ENCODE results near the gene MAVS. TPM values are rescaled to one million over a fixed set of nuclear protein-coding genes. Genes with fewer than 3 reads are reported as not detected.

The MAVS gene
- total and polyA plus RNA-seq, 9 of the 15 experiments (the other 6 are each of a cell fraction or from before 2014, with no cell fraction given), result 1.6 to 22.0 (median 11.3) TPM

DNA sequence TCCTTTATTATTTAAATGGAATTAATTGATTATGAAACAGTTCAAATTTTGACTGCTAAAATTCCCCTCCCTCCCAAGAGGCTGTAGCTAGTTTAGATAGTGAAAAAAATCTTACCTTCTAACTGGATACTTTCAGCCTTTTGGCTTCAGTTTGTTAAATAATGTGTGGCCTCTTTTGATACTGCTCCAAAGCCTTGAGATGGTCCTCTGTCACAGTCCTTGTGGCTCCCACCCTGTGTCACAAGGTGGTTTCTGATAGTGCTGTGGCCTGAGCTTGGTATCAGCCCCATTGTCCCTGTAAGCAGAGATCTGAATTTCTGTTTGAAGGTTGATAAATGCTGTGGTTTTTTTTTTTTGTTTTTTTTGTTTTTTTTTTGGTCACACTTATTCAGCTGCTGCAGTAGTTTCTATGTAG, 63.3 kb downstream of the MAVS start (continued):
- TF ChIP-seq, protein P1, sequence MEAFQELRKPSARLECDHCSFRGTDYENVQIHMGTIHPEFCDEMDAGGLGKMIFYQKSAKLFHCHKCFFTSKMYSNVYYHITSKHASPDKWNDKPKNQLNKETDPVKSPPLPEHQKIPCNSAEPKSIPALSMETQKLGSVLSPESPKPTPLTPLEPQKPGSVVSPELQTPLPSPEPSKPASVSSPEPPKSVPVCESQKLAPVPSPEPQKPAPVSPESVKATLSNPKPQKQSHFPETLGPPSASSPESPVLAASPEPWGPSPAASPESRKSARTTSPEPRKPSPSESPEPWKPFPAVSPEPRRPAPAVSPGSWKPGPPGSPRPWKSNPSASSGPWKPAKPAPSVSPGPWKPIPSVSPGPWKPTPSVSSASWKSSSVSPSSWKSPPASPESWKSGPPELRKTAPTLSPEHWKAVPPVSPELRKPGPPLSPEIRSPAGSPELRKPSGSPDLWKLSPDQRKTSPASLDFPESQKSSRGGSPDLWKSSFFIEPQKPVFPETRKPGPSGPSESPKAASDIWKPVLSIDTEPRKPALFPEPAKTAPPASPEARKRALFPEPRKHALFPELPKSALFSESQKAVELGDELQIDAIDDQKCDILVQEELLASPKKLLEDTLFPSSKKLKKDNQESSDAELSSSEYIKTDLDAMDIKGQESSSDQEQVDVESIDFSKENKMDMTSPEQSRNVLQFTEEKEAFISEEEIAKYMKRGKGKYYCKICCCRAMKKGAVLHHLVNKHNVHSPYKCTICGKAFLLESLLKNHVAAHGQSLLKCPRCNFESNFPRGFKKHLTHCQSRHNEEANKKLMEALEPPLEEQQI (IDR thresholded peaks at IDR 0.05), result peak; percentile 56; the same call in 1 of the 2 replicates
- TF ChIP-seq ILF3 (IDR thresholded peaks at IDR 0.05; ENCODE audit: borderline replicate concordance), result no peak
- no peak for TF ChIP-seq ZC3H8 (IDR thresholded peaks at IDR 0.05)
- TF ChIP-seq, protein P2, sequence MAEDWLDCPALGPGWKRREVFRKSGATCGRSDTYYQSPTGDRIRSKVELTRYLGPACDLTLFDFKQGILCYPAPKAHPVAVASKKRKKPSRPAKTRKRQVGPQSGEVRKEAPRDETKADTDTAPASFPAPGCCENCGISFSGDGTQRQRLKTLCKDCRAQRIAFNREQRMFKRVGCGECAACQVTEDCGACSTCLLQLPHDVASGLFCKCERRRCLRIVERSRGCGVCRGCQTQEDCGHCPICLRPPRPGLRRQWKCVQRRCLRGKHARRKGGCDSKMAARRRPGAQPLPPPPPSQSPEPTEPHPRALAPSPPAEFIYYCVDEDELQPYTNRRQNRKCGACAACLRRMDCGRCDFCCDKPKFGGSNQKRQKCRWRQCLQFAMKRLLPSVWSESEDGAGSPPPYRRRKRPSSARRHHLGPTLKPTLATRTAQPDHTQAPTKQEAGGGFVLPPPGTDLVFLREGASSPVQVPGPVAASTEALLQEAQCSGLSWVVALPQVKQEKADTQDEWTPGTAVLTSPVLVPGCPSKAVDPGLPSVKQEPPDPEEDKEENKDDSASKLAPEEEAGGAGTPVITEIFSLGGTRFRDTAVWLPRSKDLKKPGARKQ (CRISPR knock-in tag; IDR thresholded peaks at IDR 0.05), result no peak
- TF ChIP-seq ZBTB17 (CRISPR knock-in tag; IDR thresholded peaks at IDR 0.05), result no peak
- TF ChIP-seq POLR2A (conservative IDR thresholded peaks at IDR 0.05), result no peak
- TF ChIP-seq EP400 (IDR thresholded peaks at IDR 0.05), result 0 out of 2 replicates have a peak, but pooled peaks have one; percentile 14
- TF ChIP-seq RBM17 (IDR thresholded peaks at IDR 0.05; ENCODE audit: borderline replicate concordance, low read depth, low read length), result no peak
- TF ChIP-seq SMAD3 (CRISPR knock-in tag; conservative IDR thresholded peaks at IDR 0.05), result no peak
- TF ChIP-seq, protein P3, sequence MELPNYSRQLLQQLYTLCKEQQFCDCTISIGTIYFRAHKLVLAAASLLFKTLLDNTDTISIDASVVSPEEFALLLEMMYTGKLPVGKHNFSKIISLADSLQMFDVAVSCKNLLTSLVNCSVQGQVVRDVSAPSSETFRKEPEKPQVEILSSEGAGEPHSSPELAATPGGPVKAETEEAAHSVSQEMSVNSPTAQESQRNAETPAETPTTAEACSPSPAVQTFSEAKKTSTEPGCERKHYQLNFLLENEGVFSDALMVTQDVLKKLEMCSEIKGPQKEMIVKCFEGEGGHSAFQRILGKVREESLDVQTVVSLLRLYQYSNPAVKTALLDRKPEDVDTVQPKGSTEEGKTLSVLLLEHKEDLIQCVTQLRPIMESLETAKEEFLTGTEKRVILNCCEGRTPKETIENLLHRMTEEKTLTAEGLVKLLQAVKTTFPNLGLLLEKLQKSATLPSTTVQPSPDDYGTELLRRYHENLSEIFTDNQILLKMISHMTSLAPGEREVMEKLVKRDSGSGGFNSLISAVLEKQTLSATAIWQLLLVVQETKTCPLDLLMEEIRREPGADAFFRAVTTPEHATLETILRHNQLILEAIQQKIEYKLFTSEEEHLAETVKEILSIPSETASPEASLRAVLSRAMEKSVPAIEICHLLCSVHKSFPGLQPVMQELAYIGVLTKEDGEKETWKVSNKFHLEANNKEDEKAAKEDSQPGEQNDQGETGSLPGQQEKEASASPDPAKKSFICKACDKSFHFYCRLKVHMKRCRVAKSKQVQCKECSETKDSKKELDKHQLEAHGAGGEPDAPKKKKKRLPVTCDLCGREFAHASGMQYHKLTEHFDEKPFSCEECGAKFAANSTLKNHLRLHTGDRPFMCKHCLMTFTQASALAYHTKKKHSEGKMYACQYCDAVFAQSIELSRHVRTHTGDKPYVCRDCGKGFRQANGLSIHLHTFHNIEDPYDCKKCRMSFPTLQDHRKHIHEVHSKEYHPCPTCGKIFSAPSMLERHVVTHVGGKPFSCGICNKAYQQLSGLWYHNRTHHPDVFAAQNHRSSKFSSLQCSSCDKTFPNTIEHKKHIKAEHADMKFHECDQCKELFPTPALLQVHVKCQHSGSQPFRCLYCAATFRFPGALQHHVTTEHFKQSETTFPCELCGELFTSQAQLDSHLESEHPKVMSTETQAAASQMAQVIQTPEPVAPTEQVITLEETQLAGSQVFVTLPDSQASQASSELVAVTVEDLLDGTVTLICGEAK (IDR thresholded peaks at IDR 0.05), result peak; percentile 53; the same call in 1 of the 2 replicates
- TF ChIP-seq, protein P3 (CRISPR knock-in tag; IDR thresholded peaks at IDR 0.05), result no peak
- TF ChIP-seq COPS2 (conservative IDR thresholded peaks at IDR 0.05), result no peak
- TF ChIP-seq BCOR (IDR thresholded peaks at IDR 0.05), result peak; percentile 61
- no peak; the same call in 1 of the 2 replicates for TF ChIP-seq EZH2 (IDR thresholded peaks at IDR 0.05; ENCODE audit: borderline replicate concordance, low read depth, low read length)
- no peak for TF ChIP-seq NCOA6 (IDR thresholded peaks at IDR 0.05)
- TF ChIP-seq ZSCAN29 (IDR thresholded peaks at IDR 0.05), result no peak
- TF ChIP-seq RB1 (IDR thresholded peaks at IDR 0.05; ENCODE audit: low read depth), result no peak
